ENCODE measurements around the gene PCNX2.

The PCNX2 gene

GRCh38 chr1:233016798-233017197 is 278.7 kb downstream of the PCNX2 start:
- Histone ChIP-seq H3K4me2 (ENCODE audit: low read depth, low read length, poor library complexity, severe bottlenecking) (no peak overlapping the region), H3F3A (ENCODE audit: insufficient read depth) (no peaks in the 10 kb centered on the region), H4K20me1 (ENCODE audit: low read depth, low read length) (no peaks in the 10 kb centered on the region), H2AFZ (ENCODE audit: low read depth, low read length, severe bottlenecking) (no peak overlapping the region), H3K9me3 (ENCODE audit: insufficient read depth, low read length) (no peaks in the 10 kb centered on the region), H3K9ac (ENCODE audit: low read length) (no peak overlapping the region), H3K36me3 (ENCODE audit: low read length) (no peaks in the 10 kb centered on the region), H3K27me3 (ENCODE audit: low read length) (no peaks in the 10 kb centered on the region), H3K27ac (ENCODE audit: low read depth, low read length) (no peak overlapping the region), H3K9me2 (replicated peaks; ENCODE audit: insufficient read depth, low read length) (no peaks in the 10 kb centered on the region), H3K4me3 (ENCODE audit: insufficient read depth, low read length, poor library complexity, severe bottlenecking) (no peak overlapping the region), H3K79me2 (ENCODE audit: insufficient read depth, low read length) (no peaks in the 10 kb centered on the region)
- TF ChIP-seq EZH2phosphoT487 (conservative IDR thresholded peaks at IDR 0.05; ENCODE audit: low read length) (no peak), CTCF (IDR thresholded peaks at IDR 0.05; ENCODE audit: insufficient read depth, low read length, poor library complexity, severe bottlenecking) (no peak)

GRCh38 chr1:233015965-233016364 is 279.6 kb downstream of the PCNX2 start:
- TF ChIP-seq EZH2phosphoT487 (conservative IDR thresholded peaks at IDR 0.05; ENCODE audit: low read length) (no peak), CTCF (IDR thresholded peaks at IDR 0.05; ENCODE audit: insufficient read depth, low read length, poor library complexity, severe bottlenecking) (no peak)
- Histone ChIP-seq H3K4me2 (ENCODE audit: low read depth, low read length, poor library complexity, severe bottlenecking) (no peak overlapping the region), H3K4me3 (ENCODE audit: insufficient read depth, low read length, poor library complexity, severe bottlenecking) (no peak overlapping the region), H3K36me3 (ENCODE audit: low read length) (no peaks in the 10 kb centered on the region), H3K27me3 (ENCODE audit: low read length) (no peaks in the 10 kb centered on the region), H3K9ac (ENCODE audit: low read length) (no peak overlapping the region), H3K27ac (ENCODE audit: low read depth, low read length) (no peak overlapping the region), H3K79me2 (ENCODE audit: insufficient read depth, low read length) (no peaks in the 10 kb centered on the region), H4K20me1 (ENCODE audit: low read depth, low read length) (no peaks in the 10 kb centered on the region), H3K9me2 (replicated peaks; ENCODE audit: insufficient read depth, low read length) (no peaks in the 10 kb centered on the region), H2AFZ (ENCODE audit: low read depth, low read length, severe bottlenecking) (no peak overlapping the region), H3F3A (ENCODE audit: insufficient read depth) (no peaks in the 10 kb centered on the region), H3K9me3 (ENCODE audit: insufficient read depth, low read length) (no peaks in the 10 kb centered on the region)

GRCh38 chr1:233012021-233012420 is 283.5 kb downstream of the PCNX2 start:
- Histone ChIP-seq H3K36me3 (ENCODE audit: low read length) (no peaks in the 10 kb centered on the region), H2AFZ (ENCODE audit: low read depth, low read length, severe bottlenecking) (no peak overlapping the region), H3K9me2 (replicated peaks; ENCODE audit: insufficient read depth, low read length) (no peaks in the 10 kb centered on the region), H3K27ac (ENCODE audit: low read depth, low read length) (no peak overlapping the region), H3K4me3 (ENCODE audit: insufficient read depth, low read length, poor library complexity, severe bottlenecking) (no peak overlapping the region), H3F3A (ENCODE audit: insufficient read depth) (no peaks in the 10 kb centered on the region), H3K79me2 (ENCODE audit: insufficient read depth, low read length) (no peaks in the 10 kb centered on the region), H4K20me1 (ENCODE audit: low read depth, low read length) (no peaks in the 10 kb centered on the region), H3K4me2 (ENCODE audit: low read depth, low read length, poor library complexity, severe bottlenecking) (no peak overlapping the region), H3K27me3 (ENCODE audit: low read length) (no peaks in the 10 kb centered on the region), H3K9me3 (ENCODE audit: insufficient read depth, low read length) (no peaks in the 10 kb centered on the region), H3K9ac (ENCODE audit: low read length) (no peak overlapping the region)
- TF ChIP-seq EZH2phosphoT487 (conservative IDR thresholded peaks at IDR 0.05; ENCODE audit: low read length) (no peak), CTCF (IDR thresholded peaks at IDR 0.05; ENCODE audit: insufficient read depth, low read length, poor library complexity, severe bottlenecking) (no peak)
